ENCODE data around the gene EXOSC6. TPM values are rescaled to one million over a fixed set of nuclear protein-coding genes. Genes with fewer than 3 reads are reported as not detected.
"Not testable (repeated sequence)": the region's sequence is repeated elsewhere in the genome, so short reads cannot be mapped to it uniquely, and the experiment has no call there.

Gene EXOSC6

GRCh38 chr16:70197611-70198010, 54.1 kb downstream of the EXOSC6 start:
- not testable (repeated sequence) for H3K14ac ChIP-seq (ENCODE audit: low read length in 2 of 2); H2BK120ac ChIP-seq (ENCODE audit: low read depth, low read length); H2BK5ac ChIP-seq (ENCODE audit: low read depth, low read length, poor library complexity, severe bottlenecking); H3K4ac ChIP-seq (ENCODE audit: low read depth in 1 of 2, low read length in 2 of 2); H4K8ac ChIP-seq (ENCODE audit: low read length); H3K9ac ChIP-seq (ENCODE audit: low read length); H2AK5ac ChIP-seq (ENCODE audit: low read length, severe bottlenecking); H3K79me1 ChIP-seq (replicated peaks; ENCODE audit: low read length, poor library complexity, severe bottlenecking); H3K27ac ChIP-seq (ENCODE audit: low read length, poor library complexity, severe bottlenecking); H3K9me3 ChIP-seq (ENCODE audit: control insufficient read depth, low read length); H3K4me3 ChIP-seq (ENCODE audit: insufficient read depth in 1 of 2, low read depth in 1 of 2, low read length in 2 of 2); H3K36me3 ChIP-seq (ENCODE audit: control insufficient read depth in 1 of 2, insufficient read depth in 2 of 2, low read depth in 1 of 2, low read length in 2 of 2); H3K4me1 ChIP-seq (ENCODE audit: control insufficient read depth, insufficient read depth, low read depth, low read length); DNase-seq; H3K23ac ChIP-seq (ENCODE audit: low read length in 2 of 2); H3K18ac ChIP-seq (ENCODE audit: low read depth in 1 of 2, low read length in 2 of 2); H2BK15ac ChIP-seq (ENCODE audit: low read depth, poor library complexity, severe bottlenecking); H3K4me2 ChIP-seq (ENCODE audit: low read length, poor library complexity, severe bottlenecking); H4K91ac ChIP-seq (ENCODE audit: low read length); H3K27me3 ChIP-seq (ENCODE audit: control insufficient read depth in 1 of 2, insufficient read depth in 1 of 2, low read length in 2 of 2); H2BK12ac ChIP-seq (ENCODE audit: low read length in 2 of 2); H2AFZ ChIP-seq (ENCODE audit: low read depth, low read length)
- WGBS = 93% methylated on average over 3 of the region's 7 CpGs

Small RNA genes lying within 50 kb of the gene (small RNA-seq; reads per million reads assigned to genes)
- gene AC009060.2 (ENCODE audit: low read depth) (not detected), gene RN7SL279P (ENCODE audit: low read depth) (not detected)
